Esophagus squamous epithelium (tissue), 4 donors: Measurements from ENCODE around the gene AP2S1.

Source experiments
- CTCF ChIP-seq, 6 experiments: fragments of 450-650 bp in 4 of 6; fragments of 200-600 bp in 2 of 6; sonication (generic) in 2 of 6; IDR thresholded peaks; one replicate each; pipeline ENCODE4 v1.5.1; 2016 to 2019; ENCODE audit warnings: antibody characterized with exemption in 6 of 6, mild to moderate bottlenecking in 4 of 6, moderate library complexity in 4 of 6
- POLR2A ChIP-seq, 4 donors: fragments of 450-650 bp; IDR thresholded peaks; one replicate each; pipeline ENCODE4 v1.6.1; 2017; ENCODE audit warnings: antibody characterized with exemption in 4 of 4, mild to moderate bottlenecking in 4 of 4, moderate library complexity in 3 of 4

- no peak for TF ChIP-seq CTCF (IDR thresholded peaks at IDR 0.05)
- no peak for TF ChIP-seq POLR2A (IDR thresholded peaks at IDR 0.05)
These were observed 30.4 kb upstream of the AP2S1 start for GRCh38 chr19:46881092-46881491.
